Nephron (organoid): ENCODE data around the gene COPZ2.

Experiments used
- H3K27ac Mint-ChIP-seq, 3 experiments: 2 replicates each; pipeline ENCODE4 v1.8.0; 2020; ENCODE audit warnings: mixed read lengths in 3 of 3, mild to moderate bottlenecking in 2 of 3, moderate library complexity in 1 of 3
- H3K27me3 Mint-ChIP-seq: 2 replicates; pipeline ENCODE4 v1.8.0; 2021; ENCODE audit warnings: low read depth, mild to moderate bottlenecking, moderate library complexity, mixed read lengths
- H3K36me3 Mint-ChIP-seq: 2 replicates; pipeline ENCODE4 v1.8.0; 2020; ENCODE audit warnings: low read depth, mixed read lengths
- H3K4me1 Mint-ChIP-seq: 2 replicates; pipeline ENCODE4 v1.8.0; 2020; ENCODE audit warnings: mixed read lengths
- H3K4me3 Mint-ChIP-seq, 3 experiments: 2 replicates each; pipeline ENCODE4 v1.8.0; 2020; ENCODE audit warnings: mild to moderate bottlenecking in 3 of 3, mixed read lengths in 3 of 3, moderate library complexity in 2 of 3
- H3K9me3 Mint-ChIP-seq: 2 replicates; pipeline ENCODE4 v1.8.0; 2020; ENCODE audit warnings: mixed read lengths
- CTCF ChIP-seq, 3 experiments: fragments of 200-600 bp; sonication (generic); IDR thresholded peaks; one replicate each; pipeline ENCODE4 v1.5.0; 2021; ENCODE audit warnings: antibody characterized with exemption in 3 of 3; ENCODE audit not compliant: unreplicated experiment in 3 of 3

The COPZ2 gene

GRCh38 chr17:47997586-47997985 is 40.0 kb downstream of the COPZ2 start:
- Mint-ChIP-seq H3K27ac (peak overlapping the region in 2 of 3 experiments; percentile 23 to 64), H3K36me3 (no peaks in the 10 kb centered on the region), H3K9me3 (no peaks in the 10 kb centered on the region), H3K4me3 (no peak overlapping the region), H3K27me3 (peaks cover 23% of the 10 kb centered on the region), H3K4me1 (peaks cover 66% of the 10 kb centered on the region)
- TF ChIP-seq CTCF (IDR thresholded peaks at IDR 0.05; ENCODE audit: unreplicated experiment in 3 of 3), result no peak

- H3K4me1 Mint-ChIP-seq, result peaks cover 66% of the 10 kb centered on the region
- TF ChIP-seq CTCF (IDR thresholded peaks at IDR 0.05; ENCODE audit: unreplicated experiment in 3 of 3), result no peak
- H3K36me3 Mint-ChIP-seq, result no peaks in the 10 kb centered on the region
- H3K9me3 Mint-ChIP-seq, result no peaks in the 10 kb centered on the region
- H3K27me3 Mint-ChIP-seq, result peaks cover 23% of the 10 kb centered on the region
- H3K4me3 Mint-ChIP-seq, result peak overlapping the region in 2 of 3 experiments; percentile 31 to 57
- H3K27ac Mint-ChIP-seq, result peak overlapping the region in 2 of 3 experiments; percentile 56 to 75
Measured at GRCh38 chr17:47996201-47996600, 41.4 kb downstream of the COPZ2 start.

GRCh38 chr17:47995241-47995935 is 42.2 kb downstream of the COPZ2 start:
- Mint-ChIP-seq H3K27ac (peak overlapping the region in 1 of 3 experiments; percentile 75), H3K36me3 (no peaks in the 10 kb centered on the region), H3K27me3 (peaks cover 27% of the 10 kb centered on the region)

GRCh38 chr17:47994724-47995123 is 42.9 kb downstream of the COPZ2 start:
- no peaks in the 10 kb centered on the region for H3K9me3 Mint-ChIP-seq
- peaks cover 68% of the 10 kb centered on the region for H3K4me1 Mint-ChIP-seq
- TF ChIP-seq CTCF (IDR thresholded peaks at IDR 0.05; ENCODE audit: unreplicated experiment in 3 of 3), result no peak
- H3K27ac Mint-ChIP-seq, result peak overlapping the region in 2 of 3 experiments; percentile 46 to 75
- H3K4me3 Mint-ChIP-seq, result no peak overlapping the region
- H3K36me3 Mint-ChIP-seq, result no peaks in the 10 kb centered on the region
- H3K27me3 Mint-ChIP-seq, result peaks cover 28% of the 10 kb centered on the region

More at GRCh38 chr17:47995241-47995935, 42.2 kb downstream of the COPZ2 start:
- no peak for TF ChIP-seq CTCF (IDR thresholded peaks at IDR 0.05; ENCODE audit: unreplicated experiment in 3 of 3)
- Mint-ChIP-seq H3K4me3 (no peak overlapping the region), H3K9me3 (no peaks in the 10 kb centered on the region), H3K4me1 (peaks cover 71% of the 10 kb centered on the region)

- H3K4me1 Mint-ChIP-seq, result peaks cover 72% of the 10 kb centered on the region
- no peaks in the 10 kb centered on the region for H3K36me3 Mint-ChIP-seq
Measured at GRCh38 chr17:47993964-47994363, 43.6 kb downstream of the COPZ2 start.

More at GRCh38 chr17:47993964-47994363, 43.6 kb downstream of the COPZ2 start:
- peaks cover 36% of the 10 kb centered on the region for H3K27me3 Mint-ChIP-seq
- TF ChIP-seq CTCF (IDR thresholded peaks at IDR 0.05; ENCODE audit: unreplicated experiment in 3 of 3), result no peak
- H3K9me3 Mint-ChIP-seq, result no peaks in the 10 kb centered on the region
- peak overlapping the region in 1 of 3 experiments; percentile 19 for H3K4me3 Mint-ChIP-seq
- H3K27ac Mint-ChIP-seq, result peak overlapping the region in 2 of 3 experiments; percentile 46 to 75
